Transverse colon (tissue), 4 donors: ENCODE measurements around the gene GPX7.

Experiments used
- POLR2AphosphoS5 ChIP-seq, 3 donors: sonication (generic); formaldehyde crosslinking; IDR thresholded peaks; one replicate each; pipeline ENCODE4 v1.6.1; 2016; ENCODE audit warnings: antibody characterized with exemption in 3 of 3
- TF ChIP-seq, protein P1 (sequence below), 5 experiments: fragments of 200-600 bp in 3 of 5; fragments of 450-650 bp in 2 of 5; sonication (generic) in 3 of 5; IDR thresholded peaks; 1 replicate in 2 of 5; 2 replicates in 3 of 5; pipeline ENCODE4 v1.5.1; 2016 to 2017; ENCODE audit warnings: antibody characterized with exemption in 5 of 5, inconsistent platforms in 3 of 5, mild to moderate bottlenecking in 2 of 5, moderate library complexity in 1 of 5

- TF ChIP-seq, protein P1, sequence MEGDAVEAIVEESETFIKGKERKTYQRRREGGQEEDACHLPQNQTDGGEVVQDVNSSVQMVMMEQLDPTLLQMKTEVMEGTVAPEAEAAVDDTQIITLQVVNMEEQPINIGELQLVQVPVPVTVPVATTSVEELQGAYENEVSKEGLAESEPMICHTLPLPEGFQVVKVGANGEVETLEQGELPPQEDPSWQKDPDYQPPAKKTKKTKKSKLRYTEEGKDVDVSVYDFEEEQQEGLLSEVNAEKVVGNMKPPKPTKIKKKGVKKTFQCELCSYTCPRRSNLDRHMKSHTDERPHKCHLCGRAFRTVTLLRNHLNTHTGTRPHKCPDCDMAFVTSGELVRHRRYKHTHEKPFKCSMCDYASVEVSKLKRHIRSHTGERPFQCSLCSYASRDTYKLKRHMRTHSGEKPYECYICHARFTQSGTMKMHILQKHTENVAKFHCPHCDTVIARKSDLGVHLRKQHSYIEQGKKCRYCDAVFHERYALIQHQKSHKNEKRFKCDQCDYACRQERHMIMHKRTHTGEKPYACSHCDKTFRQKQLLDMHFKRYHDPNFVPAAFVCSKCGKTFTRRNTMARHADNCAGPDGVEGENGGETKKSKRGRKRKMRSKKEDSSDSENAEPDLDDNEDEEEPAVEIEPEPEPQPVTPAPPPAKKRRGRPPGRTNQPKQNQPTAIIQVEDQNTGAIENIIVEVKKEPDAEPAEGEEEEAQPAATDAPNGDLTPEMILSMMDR (IDR thresholded peaks at IDR 0.05): no peak
- TF ChIP-seq POLR2AphosphoS5 (IDR thresholded peaks at IDR 0.05): no peak
Measured at GRCh38 chr1:52598729-52599128, 3.4 kb upstream of the GPX7 start.
